CD8-positive, alpha-beta memory T cell (primary cell): ENCODE measurements around the gene TAS2R38. TPM values are rescaled to one million over a fixed set of nuclear protein-coding genes. Genes with fewer than 3 reads are reported as not detected.
"Not testable (repeated sequence)": the region's sequence is repeated elsewhere in the genome, so short reads cannot be mapped to it uniquely, and the experiment has no call there.

Experiments
- CTCF ChIA-PET: fragments of 350-600 bp; sonication (Branson Sonifier 250); formaldehyde crosslinking; loops from one replicate; lab custom pipeline; 2021; ENCODE audit warnings: antibody characterized with exemption; lab: Charles Lee
- POLR2A ChIA-PET: fragments of 350-600 bp; sonication (Branson Sonifier 250); formaldehyde crosslinking; loops from one replicate; lab custom pipeline; 2021; ENCODE audit warnings: antibody characterized with exemption; lab: Charles Lee
- DNase-seq, 5 donors: peaks; one replicate each; pipeline versions ENCODE4 v3.0.0 to v3.0.0-alpha.2; 2020 to 2022; ENCODE audit warnings: mixed read lengths in 1 of 5
- H3K27ac ChIP-seq: one replicate; pipeline ENCODE4 v1.7.0; 2013; ENCODE audit warnings: low read depth, mild to moderate bottlenecking, low read length, moderate library complexity
- H3K27me3 ChIP-seq: 2 replicates; pipeline ENCODE4 v1.7.0; 2013; ENCODE audit warnings: low read length, mild to moderate bottlenecking; ENCODE audit not compliant: insufficient read depth, poor library complexity, severe bottlenecking
- H3K36me3 ChIP-seq: 2 replicates; pipeline ENCODE4 v1.7.0; 2013; ENCODE audit warnings: mild to moderate bottlenecking, low read length, moderate library complexity; ENCODE audit not compliant: insufficient read depth
- H3K4me1 ChIP-seq: 2 replicates; pipeline ENCODE4 v1.7.0; 2013; ENCODE audit warnings: mild to moderate bottlenecking, low read length, moderate library complexity; ENCODE audit not compliant: insufficient read depth
- H3K4me3 ChIP-seq: 2 replicates; pipeline ENCODE4 v1.7.0; 2013; ENCODE audit warnings: mild to moderate bottlenecking, low read length
- H3K9me3 ChIP-seq: 2 replicates; pipeline ENCODE4 v1.7.0; 2013; ENCODE audit warnings: mild to moderate bottlenecking, low read length
- H3K27ac Mint-ChIP-seq, 8 donors: one replicate each; pipeline ENCODE4 v1.8.0; 2020 to 2021; ENCODE audit warnings: mixed read lengths in 8 of 8, mild to moderate bottlenecking in 6 of 8, inconsistent platforms in 3 of 8, moderate library complexity in 3 of 8
- H3K27me3 Mint-ChIP-seq, 2 donors: one replicate each; pipeline ENCODE4 v1.8.0; 2020 to 2021; ENCODE audit warnings: mixed read lengths in 2 of 2, mild to moderate bottlenecking in 1 of 2, moderate library complexity in 1 of 2
- H3K36me3 Mint-ChIP-seq, 3 donors: one replicate each; pipeline ENCODE4 v1.8.0; 2020 to 2021; ENCODE audit warnings: mixed read lengths in 3 of 3, inconsistent platforms in 1 of 3, mild to moderate bottlenecking in 1 of 3
- H3K4me1 Mint-ChIP-seq, 3 donors: one replicate each; pipeline ENCODE4 v1.8.0; 2020 to 2021; ENCODE audit warnings: mixed read lengths in 3 of 3, inconsistent platforms in 1 of 3, mild to moderate bottlenecking in 1 of 3
- H3K4me3 Mint-ChIP-seq, 7 donors: one replicate each; pipeline ENCODE4 v1.8.0; 2020 to 2021; ENCODE audit warnings: mixed read lengths in 7 of 7, mild to moderate bottlenecking in 6 of 7, moderate library complexity in 4 of 7, inconsistent platforms in 2 of 7
- H3K9me3 Mint-ChIP-seq, 5 donors: one replicate each; pipeline ENCODE4 v1.8.0; 2020 to 2022; ENCODE audit warnings: mixed read lengths in 5 of 5, mild to moderate bottlenecking in 3 of 5, moderate library complexity in 2 of 5, inconsistent platforms in 1 of 5
- polyA plus RNA-seq: library from polyadenylated mRNA; unstranded; fragments of 300-500 nt; fragmentation: Illumina TruSeq; gene quantifications from one replicate; pipeline ENCODE4 v1.2.3, GENCODE V29; 2021
- total RNA-seq, 2 experiments: library from RNA; stranded (reverse); gene quantifications; one replicate each; pipeline ENCODE4 v1.2.3, GENCODE V29; 2021

Gene TAS2R38
- total and polyA plus RNA-seq, 3 experiments from 2014 or later = not detected

DNA sequence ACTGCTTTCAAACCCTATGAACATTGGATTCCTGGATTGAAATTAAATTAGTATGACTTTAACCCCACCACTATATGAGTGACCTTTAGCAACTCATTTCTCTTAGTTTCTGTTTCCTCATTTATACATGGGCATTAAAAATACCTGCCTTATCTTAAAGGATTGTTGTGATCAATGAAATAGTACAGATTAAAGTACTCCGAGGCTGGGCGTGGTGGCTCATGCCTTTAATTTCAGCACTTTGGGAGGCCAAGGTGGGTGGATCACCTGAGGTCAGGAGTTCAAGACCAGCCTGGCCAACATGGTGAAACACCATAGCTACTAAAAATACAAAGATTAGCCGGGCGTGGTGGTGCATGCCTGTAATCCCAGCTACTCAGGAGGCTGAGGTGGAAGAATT lies 14.2 kb upstream of the TAS2R38 start:
- peaks cover 8 to 12% of the 10 kb centered on the region in 2 donors for H3K27me3 Mint-ChIP-seq
- H3K27ac Mint-ChIP-seq, CTCF ChIA-PET, H3K4me3 ChIP-seq, H3K4me3 Mint-ChIP-seq, DNase-seq, H3K27me3 ChIP-seq, H3K27ac ChIP-seq, H3K9me3 Mint-ChIP-seq, H3K9me3 ChIP-seq, H3K4me1 ChIP-seq, POLR2A ChIA-PET, H3K4me1 Mint-ChIP-seq, H3K36me3 Mint-ChIP-seq, H3K36me3 ChIP-seq: not testable (repeated sequence)

DNA sequence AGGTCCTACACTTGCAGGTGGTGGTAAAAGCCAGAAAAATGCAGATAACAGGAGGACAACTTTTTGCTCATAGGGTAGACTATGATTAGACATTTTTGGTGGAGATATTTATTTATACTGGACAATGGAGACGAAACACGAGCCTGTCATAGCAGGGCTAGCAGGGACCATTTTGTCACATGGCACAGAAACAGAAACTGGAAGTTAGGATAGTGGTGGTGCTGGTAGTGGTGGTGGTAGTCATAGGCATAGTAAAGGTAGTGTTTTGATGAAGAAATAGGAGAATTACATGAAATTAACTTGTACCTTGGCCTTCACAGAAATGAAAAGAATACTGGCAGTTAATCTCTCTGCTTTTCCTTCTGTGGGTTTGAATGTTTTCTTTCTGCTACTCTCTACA lies 13.3 kb upstream of the TAS2R38 start:
- Histone ChIP-seq H3K4me1 (no peaks in the 10 kb centered on the region), H3K9me3 (no peaks in the 10 kb centered on the region), H3K27me3 (no peaks in the 10 kb centered on the region), H3K36me3 (no peaks in the 10 kb centered on the region), H3K27ac (no peak overlapping the region), H3K4me3 (no peak overlapping the region)
- Mint-ChIP-seq H3K4me1 (peaks cover 2 to 7% (median 6%) of the 10 kb centered on the region in 3 donors), H3K36me3 (no peaks in the 10 kb centered on the region), H3K27me3 (peaks cover 8 to 12% of the 10 kb centered on the region in 2 donors), H3K27ac (no peak overlapping the region), H3K4me3 (no peak overlapping the region), H3K9me3 (peaks cover 0 to 8% (median 1%) of the 10 kb centered on the region in 5 donors)
- no peak for DNase-seq
- CTCF ChIA-PET = no interaction called here
- POLR2A ChIA-PET = no interaction called here

DNA sequence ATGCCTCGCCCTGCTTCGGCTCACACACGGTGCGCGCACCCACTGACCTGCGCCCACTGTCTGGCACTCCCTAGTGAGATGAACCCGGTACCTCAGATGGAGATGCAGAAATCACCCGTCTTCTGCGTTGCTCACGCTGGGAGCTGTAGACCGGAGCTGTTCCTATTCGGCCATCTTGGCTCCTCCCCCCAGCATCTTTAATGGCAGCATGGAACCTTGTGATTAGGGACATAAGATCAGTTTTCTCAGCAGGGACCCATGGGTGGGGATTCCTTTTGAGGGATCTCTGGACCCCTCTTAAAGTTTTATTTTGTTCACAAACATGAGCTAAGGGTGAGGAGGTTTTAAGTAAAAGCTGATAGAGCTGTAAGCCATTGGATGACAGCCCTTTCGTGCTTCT lies 12.4 kb upstream of the TAS2R38 start:
- CTCF ChIA-PET = interaction anchor here (1.1 kb wide), 1 partner anchor 10 kb away, joined by 4 read pairs; no protein-coding TSS in a partner anchor
- H3K27ac Mint-ChIP-seq = not testable (repeated sequence)

DNA sequence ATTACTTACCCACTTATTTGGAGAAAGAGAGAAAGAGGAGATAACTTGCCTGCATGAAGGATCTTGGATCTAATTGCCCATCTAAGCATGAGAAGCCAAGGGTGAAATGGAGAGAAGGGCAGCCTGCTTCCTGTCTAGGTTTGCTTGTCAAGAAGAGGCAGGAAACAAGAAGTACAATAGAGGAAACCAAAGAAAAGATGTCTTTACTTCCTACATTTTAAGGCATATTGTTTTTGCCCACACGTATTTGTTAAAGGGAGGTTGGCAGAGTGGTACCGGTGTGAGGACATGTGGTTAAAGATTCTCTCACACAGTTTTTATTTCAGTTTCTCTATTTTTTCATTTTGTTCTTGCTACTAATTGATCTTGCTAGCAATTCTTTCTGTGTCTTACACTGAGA lies 6.0 kb upstream of the TAS2R38 start:
- DNase-seq = no peak
- ChIA-PET POLR2A (no interaction called here), CTCF (no interaction called here)
- Mint-ChIP-seq H3K36me3 (no peaks in the 10 kb centered on the region), H3K4me3 (no peak overlapping the region), H3K27me3 (no peaks in the 10 kb centered on the region), H3K9me3 (peaks cover 0 to 3% (median 0%) of the 10 kb centered on the region in 5 donors), H3K4me1 (peaks cover 11 to 18% (median 14%) of the 10 kb centered on the region in 3 donors), H3K27ac (peak overlapping the region in 1 of 8 donors; percentile 8)
- no peaks in the 10 kb centered on the region for H3K27me3 ChIP-seq
- no peak overlapping the region for H3K4me3 ChIP-seq
- no peaks in the 10 kb centered on the region for H3K36me3 ChIP-seq
- no peak overlapping the region for H3K27ac ChIP-seq
- peaks cover 4% of the 10 kb centered on the region for H3K4me1 ChIP-seq
- no peaks in the 10 kb centered on the region for H3K9me3 ChIP-seq

More for the DNA sequence above, 12.4 kb upstream of the TAS2R38 start:
- POLR2A ChIA-PET, H3K4me3 ChIP-seq, H3K9me3 Mint-ChIP-seq, H3K36me3 Mint-ChIP-seq, H3K27ac ChIP-seq, DNase-seq, H3K36me3 ChIP-seq, H3K4me1 Mint-ChIP-seq, H3K9me3 ChIP-seq, H3K27me3 ChIP-seq, H3K4me1 ChIP-seq: not testable (repeated sequence)
- Mint-ChIP-seq H3K4me3 (peak overlapping the region in 1 of 7 donors; percentile 78), H3K27me3 (peaks cover 8 to 12% of the 10 kb centered on the region in 2 donors)

DNA sequence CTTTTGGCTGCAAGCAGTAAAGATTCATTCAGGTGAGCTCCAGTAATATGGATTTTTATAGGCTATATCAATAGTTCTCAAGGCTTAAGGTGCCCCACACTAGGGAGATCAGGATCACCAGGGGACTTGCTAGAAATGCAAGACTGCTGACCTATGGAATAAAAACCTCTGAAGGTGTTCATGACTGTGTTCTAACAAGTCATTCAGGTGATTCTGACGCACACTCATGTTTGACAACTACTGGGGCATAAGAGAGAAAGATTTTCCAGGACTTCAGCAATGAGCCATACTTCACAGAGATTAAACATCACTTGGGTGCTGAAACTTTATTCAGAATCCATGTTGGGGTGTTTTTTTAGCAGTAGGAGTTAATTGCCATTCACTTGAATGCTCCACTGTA lies 4.8 kb upstream of the TAS2R38 start:
- CTCF ChIA-PET = no interaction called here
- Mint-ChIP-seq H3K27me3 (no peaks in the 10 kb centered on the region), H3K27ac (no peak overlapping the region), H3K9me3 (peaks cover 0 to 3% (median 0%) of the 10 kb centered on the region in 5 donors), H3K36me3 (no peaks in the 10 kb centered on the region), H3K4me1 (peaks cover 11 to 18% (median 14%) of the 10 kb centered on the region in 3 donors), H3K4me3 (no peak overlapping the region)
- Histone ChIP-seq H3K4me1 (peaks cover 4% of the 10 kb centered on the region), H3K9me3 (no peaks in the 10 kb centered on the region), H3K4me3 (no peak overlapping the region), H3K27me3 (no peaks in the 10 kb centered on the region), H3K27ac (no peak overlapping the region), H3K36me3 (no peaks in the 10 kb centered on the region)
- no peak for DNase-seq
- POLR2A ChIA-PET = no interaction called here

DNA sequence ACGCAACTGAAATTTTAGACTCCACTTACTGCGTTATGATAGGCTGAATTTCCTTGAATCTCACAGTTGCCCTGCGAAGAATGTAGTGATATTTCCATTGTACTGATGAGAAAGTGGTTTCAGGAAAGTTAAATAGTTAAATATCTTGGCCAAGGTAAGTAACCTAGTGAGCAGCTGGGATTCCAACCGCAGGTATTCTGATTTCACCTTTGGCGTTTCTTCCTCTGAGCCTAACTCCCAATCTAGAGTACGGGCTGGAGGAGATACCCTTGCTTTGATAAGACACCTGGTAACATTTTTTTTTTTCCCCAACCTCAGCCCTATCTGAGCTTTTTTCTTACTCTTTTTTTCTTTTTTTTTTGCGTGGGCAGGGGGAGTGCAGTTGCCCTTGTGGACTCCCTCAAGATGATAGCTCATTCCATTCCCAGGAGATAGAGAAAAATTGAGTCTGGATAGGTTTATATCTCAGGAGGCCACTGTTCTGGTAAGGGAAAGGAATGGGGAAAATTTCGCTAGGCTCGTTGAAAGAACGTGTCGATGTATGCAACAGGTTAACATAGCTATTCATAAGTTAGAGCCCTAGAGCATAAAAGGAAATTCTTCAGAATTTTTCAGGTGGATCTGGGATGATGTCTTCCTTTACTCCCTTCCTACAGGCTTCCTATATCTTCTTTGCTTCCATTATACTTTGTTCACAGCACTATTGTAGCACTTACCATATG lies 3.1 kb upstream of the TAS2R38 start:
- Histone ChIP-seq H3K36me3 (no peaks in the 10 kb centered on the region), H3K27me3 (no peaks in the 10 kb centered on the region), H3K27ac (no peak overlapping the region), H3K4me3 (peak overlapping the region; percentile 65), H3K4me1 (peaks cover 4% of the 10 kb centered on the region), H3K9me3 (no peaks in the 10 kb centered on the region)
- Mint-ChIP-seq H3K36me3 (no peaks in the 10 kb centered on the region), H3K27ac (peak overlapping the region in 3 of 8 donors; percentile 9 to 57 (median 33)), H3K27me3 (no peaks in the 10 kb centered on the region), H3K4me3 (peak overlapping the region in 6 of 7 donors; percentile 46 to 79 (median 69)), H3K4me1 (peaks cover 11 to 18% (median 14%) of the 10 kb centered on the region in 3 donors), H3K9me3 (peaks cover 0 to 3% (median 0%) of the 10 kb centered on the region in 5 donors)
- CTCF ChIA-PET = interaction anchor here (0.9 to 2.8 kb wide), 9 partner anchors 8 to 1238 kb away, joined by 3 to 13 read pairs (median 4); no protein-coding TSS in a partner anchor
- POLR2A ChIA-PET = no interaction called here
- DNase-seq = no peak

DNA sequence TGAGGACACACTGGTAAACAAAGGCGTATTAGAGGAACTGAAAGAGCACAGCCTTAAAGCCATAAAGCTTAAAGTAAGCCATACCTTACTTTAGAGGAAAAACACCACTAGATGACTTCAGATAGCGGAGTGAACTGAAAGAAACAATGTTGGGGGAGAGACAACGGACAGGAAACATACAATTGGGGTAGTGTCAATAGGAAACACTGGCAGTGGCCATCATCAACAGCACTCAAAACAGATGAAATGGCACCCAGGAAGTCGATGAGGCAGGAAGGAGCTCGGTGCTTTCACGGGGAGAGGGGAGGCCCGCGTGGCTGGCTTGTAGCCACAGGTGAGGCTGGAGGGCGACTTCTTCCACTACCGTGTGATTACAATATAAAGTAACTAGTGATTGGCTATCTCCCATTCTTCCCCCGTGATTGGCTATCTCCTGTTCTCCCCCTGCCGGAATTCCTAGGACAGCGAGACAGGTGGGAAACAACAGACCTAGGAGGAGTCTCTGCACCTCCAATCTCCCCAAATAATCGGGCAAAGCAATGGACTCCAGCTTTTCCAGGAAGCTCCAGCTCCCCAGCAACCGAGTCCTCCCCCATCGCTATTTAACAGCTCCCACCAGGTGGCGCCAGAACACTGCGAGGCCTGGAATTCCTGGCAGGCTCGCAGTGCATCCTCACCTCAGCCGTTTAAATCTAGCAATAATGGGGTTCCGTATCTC lies 2.4 kb upstream of the TAS2R38 start:
- POLR2A ChIA-PET = no interaction called here

DNA sequence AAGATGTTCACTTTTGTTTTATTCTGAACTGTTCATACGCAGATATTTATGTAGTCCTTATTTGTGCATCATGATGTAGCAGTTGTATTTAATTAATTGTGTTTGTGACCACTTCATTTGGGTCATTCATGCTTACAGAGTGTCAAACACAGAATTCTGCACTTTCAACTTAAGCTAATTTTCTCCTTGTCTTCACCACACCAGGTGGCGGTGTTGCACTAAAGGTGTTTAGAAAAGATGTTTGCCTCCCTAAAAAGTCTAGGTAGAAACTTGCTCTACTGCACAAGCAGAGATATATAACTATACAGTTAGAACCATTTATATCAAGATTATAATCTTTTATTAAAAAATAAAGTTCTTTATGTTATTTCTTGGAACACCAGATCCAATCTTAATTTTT lies 1.3 kb upstream of the TAS2R38 start:
- H3K27ac Mint-ChIP-seq = no peak overlapping the region
- Histone ChIP-seq H3K36me3 (no peaks in the 10 kb centered on the region), H3K27ac (no peak overlapping the region), H3K4me1 (peaks cover 4% of the 10 kb centered on the region), H3K4me3 (no peak overlapping the region), H3K9me3 (no peaks in the 10 kb centered on the region), H3K27me3 (no peaks in the 10 kb centered on the region)
- H3K9me3 Mint-ChIP-seq = peaks cover 0 to 3% (median 0%) of the 10 kb centered on the region in 5 donors
- ChIA-PET POLR2A (no interaction called here), CTCF (interaction anchor here (0.9 to 2.0 kb wide), 5 partner anchors 323 to 349 kb away, joined by 3 to 6 read pairs (median 4); no protein-coding TSS in a partner anchor)
- H3K4me1 Mint-ChIP-seq = peaks cover 11 to 18% (median 14%) of the 10 kb centered on the region in 3 donors
- H3K4me3 Mint-ChIP-seq = no peak overlapping the region
- H3K27me3 Mint-ChIP-seq = no peaks in the 10 kb centered on the region
- H3K36me3 Mint-ChIP-seq = no peaks in the 10 kb centered on the region
- DNase-seq = no peak

More for the DNA sequence above, 2.4 kb upstream of the TAS2R38 start:
- peak; percentile 26 to 57 (median 43) for DNase-seq
- H3K36me3 ChIP-seq = no peaks in the 10 kb centered on the region
- CTCF ChIA-PET = interaction anchor here (0.9 to 2.8 kb wide), 13 partner anchors 8 to 1239 kb away, joined by 3 to 13 read pairs (median 4); no protein-coding TSS in a partner anchor
- peaks cover 11 to 18% (median 14%) of the 10 kb centered on the region in 3 donors for H3K4me1 Mint-ChIP-seq
- no peaks in the 10 kb centered on the region for H3K27me3 Mint-ChIP-seq
- peak overlapping the region; percentile 46 to 79 (median 77) for H3K4me3 Mint-ChIP-seq
- no peaks in the 10 kb centered on the region for H3K9me3 ChIP-seq
- H3K27ac ChIP-seq = no peak overlapping the region
- peak overlapping the region in 4 of 8 donors; percentile 1 to 64 (median 43) for H3K27ac Mint-ChIP-seq
- no peaks in the 10 kb centered on the region for H3K36me3 Mint-ChIP-seq
- H3K4me3 ChIP-seq = peak overlapping the region; percentile 65
- H3K4me1 ChIP-seq = peaks cover 4% of the 10 kb centered on the region
- H3K9me3 Mint-ChIP-seq = peaks cover 0 to 3% (median 0%) of the 10 kb centered on the region in 5 donors
- H3K27me3 ChIP-seq = no peaks in the 10 kb centered on the region
